HepG2 (cell line): ENCODE measurements around the gene C1QTNF6. TPM values are rescaled to one million over a fixed set of nuclear protein-coding genes. Genes with fewer than 3 reads are reported as not detected.

Experiments used
- ATAC-seq: fragments of 200-7000 bp; cut with Tn5 transposase; 3 replicates; pipeline ENCODE4 v1.9.1; 2020; ENCODE audit warnings: mild to moderate bottlenecking, moderate library complexity
- BruUV-seq: library from RNA; stranded (reverse); fragments of 400-500 nt; replicated peaks from 2 replicates; lab custom pipeline; 2021; lab: Mats Ljungman, UMichigan
- CTCF ChIA-PET: fragments of 300-600 bp; formaldehyde crosslinking; extraction: SDS; loops from one replicate; lab custom pipeline; 2021; ENCODE audit warnings: low total read pairs, inconsistent platforms, low intra/inter-chr PET ratio; lab: Yijun Ruan, JAX
- POLR2A ChIA-PET: fragments of 350-600 bp; sonication (Branson Sonifier 250); formaldehyde crosslinking; loops from one replicate; lab custom pipeline; 2020; ENCODE audit warnings: antibody characterized with exemption, inconsistent platforms; lab: Yijun Ruan, JAX
- DNase-seq: peaks from one replicate; pipeline ENCODE4 v3.0.0-alpha.2; 2015; ENCODE audit warnings: low spot score
- FAIRE-seq: peaks from 3 replicates; lab custom pipeline; 2011; peaks lifted over from hg19 to GRCh38; lab: Jason Lieb, UNC
- H2AFZ ChIP-seq: one replicate; pipeline ENCODE4 v1.6.1; 2011; ENCODE audit warnings: low read length, inconsistent platforms
- H3K27ac ChIP-seq: fragments of 300-600 bp; 3 replicates; pipeline ENCODE4 v1.8.0; 2011; ENCODE audit warnings: mixed run types, mild to moderate bottlenecking, mixed read lengths, low read length, inconsistent platforms; ENCODE audit not compliant: insufficient read depth; ENCODE audit errors: extremely low read length
- H3K27me3 ChIP-seq, 2 experiments: fragments of 200-600 bp in 1 of 2; 2 replicates in 1 of 2; 3 replicates in 1 of 2; pipeline versions ENCODE4 v1.6.0 to v1.8.0; 2011; ENCODE audit warnings: low read length in 2 of 2, mild to moderate bottlenecking in 2 of 2, moderate library complexity in 2 of 2, inconsistent platforms in 1 of 2; ENCODE audit not compliant: insufficient read depth in 2 of 2, control insufficient read depth in 1 of 2
- H3K36me3 ChIP-seq, 2 experiments: fragments of 200-600 bp in 1 of 2; replicated peaks in 1 of 2; 2 replicates in 1 of 2; 3 replicates in 1 of 2; pipeline versions ENCODE4 v1.5.1 to v1.8.0; 2011; ENCODE audit warnings: low read length in 2 of 2, inconsistent platforms in 1 of 2; ENCODE audit not compliant: insufficient read depth in 2 of 2, control insufficient read depth in 1 of 2
- H3K4me1 ChIP-seq: 2 replicates; pipeline ENCODE4 v1.5.1; 2012; ENCODE audit warnings: low read length, inconsistent platforms; ENCODE audit not compliant: insufficient read depth
- H3K4me2 ChIP-seq: 2 replicates; pipeline ENCODE4 v1.6.0; 2011; ENCODE audit warnings: low read depth, low read length, inconsistent platforms
- H3K4me3 ChIP-seq, 3 experiments: fragments of 200-600 bp in 1 of 3; sonication (generic), shearing (Covaris generic) in 1 of 3; replicated peaks in 1 of 3; 2 replicates each; pipeline ENCODE4 v1.5.1; 2011 to 2016; ENCODE audit warnings: low read length in 3 of 3, inconsistent platforms in 2 of 3, low read depth in 2 of 3, mild to moderate bottlenecking in 2 of 3, control low read depth in 1 of 3, mixed read lengths in 1 of 3; ENCODE audit not compliant: insufficient read depth in 1 of 3
- H3K79me2 ChIP-seq: one replicate; pipeline ENCODE4 v1.6.1; 2011; ENCODE audit warnings: low read length, inconsistent platforms; ENCODE audit not compliant: insufficient read depth
- H3K9ac ChIP-seq: 2 replicates; pipeline ENCODE4 v1.6.0; 2011; ENCODE audit warnings: mild to moderate bottlenecking, low read depth, low read length, inconsistent platforms; ENCODE audit not compliant: insufficient read depth
- H3K9me3 ChIP-seq: 2 replicates; pipeline ENCODE4 v1.5.1; 2012; ENCODE audit warnings: mild to moderate bottlenecking, low read length
- H4K20me1 ChIP-seq: 2 replicates; pipeline ENCODE4 v1.6.0; 2011; ENCODE audit warnings: inconsistent platforms, mild to moderate bottlenecking, low read length, moderate library complexity; ENCODE audit not compliant: insufficient read depth
- ARNTL ChIP-seq: sonication (generic); formaldehyde crosslinking; IDR thresholded peaks from 2 replicates; pipeline ENCODE4 v1.4.0; 2020; ENCODE audit warnings: mild to moderate bottlenecking, missing genetic modification reagents
- ATF7-NPFF ChIP-seq: sonication (generic); formaldehyde crosslinking; IDR thresholded peaks from 2 replicates; pipeline ENCODE4 v1.8.1; 2023; ENCODE audit warnings: mild to moderate bottlenecking, low read depth, missing genetic modification reagents, moderate library complexity
- FOXC1 ChIP-seq: sonication (generic); formaldehyde crosslinking; IDR thresholded peaks from 2 replicates; pipeline ENCODE4 v1.8.0; 2022; ENCODE audit warnings: mild to moderate bottlenecking, missing genetic modification reagents, borderline replicate concordance
- FOXK2 ChIP-seq: fragments of 450-650 bp; IDR thresholded peaks from 2 replicates; pipeline ENCODE4 v1.6.1; 2016
- IRX3 ChIP-seq: sonication (generic); formaldehyde crosslinking; IDR thresholded peaks from 2 replicates; pipeline ENCODE4 v1.8.1; 2023; ENCODE audit warnings: mild to moderate bottlenecking, low read depth, missing genetic modification reagents, borderline replicate concordance
- KLF16 ChIP-seq, 2 experiments: sonication (generic) in 1 of 2; formaldehyde crosslinking in 1 of 2; IDR thresholded peaks; 2 replicates each; pipeline versions ENCODE4 v1.6.1 to v1.8.0; 2016 to 2023; ENCODE audit warnings: missing genetic modification reagents in 2 of 2, missing compliant biosample characterization in 1 of 2
- NONO ChIP-seq, 2 experiments: fragments of 450-650 bp in 1 of 2; sonication (generic) in 1 of 2; formaldehyde crosslinking in 1 of 2; IDR thresholded peaks in 1 of 2; conservative IDR thresholded peaks in 1 of 2; 2 replicates each; pipeline versions ENCODE4 v1.6.1 to v1.8.0; 2017 to 2022; ENCODE audit warnings: mild to moderate bottlenecking in 1 of 2, missing genetic modification reagents in 1 of 2, moderate library complexity in 1 of 2
- PCBP1 ChIP-seq: fragments of 200-400 bp; formaldehyde crosslinking; IDR thresholded peaks from 2 replicates; pipeline ENCODE4 v1.6.1; 2017; ENCODE audit warnings: mild to moderate bottlenecking, low read depth, low read length, borderline replicate concordance
- SAP130 ChIP-seq: IDR thresholded peaks from 2 replicates; pipeline ENCODE4 v1.6.1; 2016; ENCODE audit warnings: low read depth
- SP5 ChIP-seq: IDR thresholded peaks from 2 replicates; pipeline ENCODE4 v1.6.1; 2016; ENCODE audit warnings: low read depth, borderline replicate concordance
- ZBTB37 ChIP-seq: sonication (generic); formaldehyde crosslinking; IDR thresholded peaks from 2 replicates; pipeline ENCODE4 v1.4.0; 2020; ENCODE audit warnings: mild to moderate bottlenecking, missing genetic modification reagents
- ZNF580 ChIP-seq: IDR thresholded peaks from 2 replicates; pipeline ENCODE4 v1.6.1; 2016; ENCODE audit warnings: low read depth, borderline replicate concordance
- ZNF747 ChIP-seq: sonication (generic); formaldehyde crosslinking; IDR thresholded peaks from 2 replicates; pipeline ENCODE4 v1.8.1; 2023; ENCODE audit warnings: missing genetic modification reagents, mild to moderate bottlenecking, borderline replicate concordance
- ZNF766 ChIP-seq: sonication (generic); formaldehyde crosslinking; IDR thresholded peaks from 2 replicates; pipeline ENCODE4 v1.5.0; 2020; ENCODE audit warnings: missing genetic modification reagents, borderline replicate concordance
- whole genome bisulfite sequencing: methylation state at CpG from one replicate; pipeline ENCODE4 v1.1.6; 2017; ENCODE audit warnings: low lambda C conversion rate; 5-methylcytosine and 5-hydroxymethylcytosine counted together
- in situ Hi-C: cut with HindIII; loops from 2 replicates; pipeline ENCODE4 v1.10.0; 2017; ENCODE audit warnings: low pct_unique_long_range_greater_than_20kb; ENCODE audit not compliant: extremely low pct_ligation_motif_present
- intact Hi-C: fragments of 100-400 bp; cut with micrococcal nuclease; formaldehyde crosslinking; loops from one replicate; pipeline ENCODE4 v1.10.0; 2022; ENCODE audit not compliant: unreplicated experiment
- polyA plus RNA-seq, 8 experiments: library from polyadenylated mRNA; depleted of rRNA in 3 of 8; stranded (reverse) in 7 of 8; unstranded in 1 of 8; fragments of >200 nt; fragmentation: Illumina TruSeq in 4 of 8; extraction: Trizol in 4 of 8; gene quantifications; 2 replicates each; pipeline versions ENCODE4 v1.2.1 to v1.2.3, GENCODE V29; 2011 to 2016; ENCODE audit warnings: low read depth in 4 of 8, missing spikeins in 1 of 8, mixed read lengths in 1 of 8; ENCODE audit not compliant: insufficient read depth in 1 of 8
- total RNA-seq, 5 experiments: library from RNA; depleted of rRNA; stranded (reverse); fragments of >200 nt; fragmentation: Illumina TruSeq; extraction: Trizol; gene quantifications; 2 replicates each; pipeline ENCODE4 v1.2.3, GENCODE V29; 2016; ENCODE audit warnings: low read depth in 1 of 5
- TF ChIP-seq, protein P1 (sequence below): IDR thresholded peaks from 2 replicates; pipeline ENCODE4 v1.6.1; 2016
- TF ChIP-seq, protein P2 (sequence below): sonication (generic); formaldehyde crosslinking; IDR thresholded peaks from 2 replicates; pipeline ENCODE4 v1.5.1; 2020; ENCODE audit warnings: missing genetic modification reagents, mild to moderate bottlenecking, borderline replicate concordance

C1QTNF6 gene
- total and polyA plus RNA-seq, 2 of the 13 experiments (the other 11 are each of a cell fraction or from before 2014, with no cell fraction given) = 2.7 to 6.9 TPM

DNA sequence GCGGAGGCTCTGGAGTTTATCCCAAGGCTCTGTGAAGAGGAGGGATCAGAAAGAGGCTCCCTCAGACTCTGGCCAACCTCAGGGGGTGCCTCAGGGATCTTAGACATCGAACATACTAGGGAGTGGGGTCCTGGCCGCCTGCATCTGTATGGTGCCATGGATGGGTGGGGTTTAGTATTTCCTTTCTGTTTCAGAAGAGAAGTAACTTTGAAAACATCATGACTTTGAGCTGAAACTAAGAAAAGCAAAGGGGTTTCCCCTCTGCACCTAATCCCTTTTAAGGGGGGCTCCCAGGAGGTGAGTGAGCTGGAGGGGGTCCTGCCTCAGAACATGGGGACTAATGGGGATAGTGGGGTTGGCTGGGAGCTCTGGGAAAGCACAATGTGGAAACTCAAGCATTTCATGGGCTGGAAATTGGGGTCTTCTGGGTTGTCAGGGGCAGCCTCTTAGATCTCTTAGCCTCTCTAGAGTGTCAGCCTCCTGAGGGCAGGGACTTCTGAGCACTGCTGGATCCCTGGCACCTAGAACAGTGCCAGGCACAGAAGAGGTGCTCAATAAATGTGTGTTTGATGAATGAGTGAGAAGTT lies 36.0 kb upstream of the C1QTNF6 start:
- Histone ChIP-seq H4K20me1 (no peaks in the 10 kb centered on the region), H2AFZ (no peak overlapping the region), H3K36me3 (no peaks in the 10 kb centered on the region), H3K4me1 (no peaks in the 10 kb centered on the region), H3K27ac (no peak overlapping the region), H3K9me3 (no peaks in the 10 kb centered on the region), H3K27me3 (peaks cover 2 to 12% of the 10 kb centered on the region in 2 experiments; a peak in 3 of 5 replicates), H3K79me2 (no peaks in the 10 kb centered on the region), H3K9ac (no peak overlapping the region), H3K4me3 (no peak overlapping the region), H3K4me2 (no peak overlapping the region)
- in situ Hi-C loops (no loop called here), intact Hi-C loops (no loop called here)
- 32% methylated on average over 3 of the region's 3 CpGs for WGBS
- ChIA-PET CTCF (no interaction called here), POLR2A (no interaction called here)
- no peak for DNase-seq
- TF ChIP-seq KLF16 (CRISPR knock-in tag; IDR thresholded peaks at IDR 0.05) = no peak
- no peak for TF ChIP-seq IRX3 (CRISPR knock-in tag)
- TF ChIP-seq ARNTL = no peak
- TF ChIP-seq, protein P1, sequence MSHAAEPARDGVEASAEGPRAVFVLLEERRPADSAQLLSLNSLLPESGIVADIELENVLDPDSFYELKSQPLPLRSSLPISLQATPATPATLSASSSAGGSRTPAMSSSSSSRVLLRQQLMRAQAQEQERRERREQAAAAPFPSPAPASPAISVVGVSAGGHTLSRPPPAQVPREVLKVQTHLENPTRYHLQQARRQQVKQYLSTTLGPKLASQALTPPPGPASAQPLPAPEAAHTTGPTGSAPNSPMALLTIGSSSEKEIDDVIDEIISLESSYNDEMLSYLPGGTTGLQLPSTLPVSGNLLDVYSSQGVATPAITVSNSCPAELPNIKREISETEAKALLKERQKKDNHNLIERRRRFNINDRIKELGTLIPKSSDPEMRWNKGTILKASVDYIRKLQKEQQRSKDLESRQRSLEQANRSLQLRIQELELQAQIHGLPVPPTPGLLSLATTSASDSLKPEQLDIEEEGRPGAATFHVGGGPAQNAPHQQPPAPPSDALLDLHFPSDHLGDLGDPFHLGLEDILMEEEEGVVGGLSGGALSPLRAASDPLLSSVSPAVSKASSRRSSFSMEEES = no peak
- no peak for TF ChIP-seq ZNF766
- TF ChIP-seq ZNF580 = no peak
- TF ChIP-seq FOXC1 (CRISPR knock-in tag) = no peak
- no peak for TF ChIP-seq SAP130 (CRISPR knock-in tag)
- TF ChIP-seq ZNF747 = no peak
- TF ChIP-seq, protein P2, sequence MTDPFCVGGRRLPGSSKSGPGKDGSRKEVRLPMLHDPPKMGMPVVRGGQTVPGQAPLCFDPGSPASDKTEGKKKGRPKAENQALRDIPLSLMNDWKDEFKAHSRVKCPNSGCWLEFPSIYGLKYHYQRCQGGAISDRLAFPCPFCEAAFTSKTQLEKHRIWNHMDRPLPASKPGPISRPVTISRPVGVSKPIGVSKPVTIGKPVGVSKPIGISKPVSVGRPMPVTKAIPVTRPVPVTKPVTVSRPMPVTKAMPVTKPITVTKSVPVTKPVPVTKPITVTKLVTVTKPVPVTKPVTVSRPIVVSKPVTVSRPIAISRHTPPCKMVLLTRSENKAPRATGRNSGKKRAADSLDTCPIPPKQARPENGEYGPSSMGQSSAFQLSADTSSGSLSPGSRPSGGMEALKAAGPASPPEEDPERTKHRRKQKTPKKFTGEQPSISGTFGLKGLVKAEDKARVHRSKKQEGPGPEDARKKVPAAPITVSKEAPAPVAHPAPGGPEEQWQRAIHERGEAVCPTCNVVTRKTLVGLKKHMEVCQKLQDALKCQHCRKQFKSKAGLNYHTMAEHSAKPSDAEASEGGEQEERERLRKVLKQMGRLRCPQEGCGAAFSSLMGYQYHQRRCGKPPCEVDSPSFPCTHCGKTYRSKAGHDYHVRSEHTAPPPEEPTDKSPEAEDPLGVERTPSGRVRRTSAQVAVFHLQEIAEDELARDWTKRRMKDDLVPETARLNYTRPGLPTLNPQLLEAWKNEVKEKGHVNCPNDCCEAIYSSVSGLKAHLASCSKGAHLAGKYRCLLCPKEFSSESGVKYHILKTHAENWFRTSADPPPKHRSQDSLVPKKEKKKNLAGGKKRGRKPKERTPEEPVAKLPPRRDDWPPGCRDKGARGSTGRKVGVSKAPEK (CRISPR knock-in tag) = no peak
- TF ChIP-seq NONO (IDR thresholded peaks at IDR 0.05) = no peak
- TF ChIP-seq NONO (CRISPR knock-in tag; conservative IDR thresholded peaks at IDR 0.05) = no peak
- TF ChIP-seq PCBP1 = no peak
- no peak for TF ChIP-seq ATF7-NPFF (CRISPR knock-in tag)
- no peak for TF ChIP-seq FOXK2
- TF ChIP-seq SP5 = no peak
- TF ChIP-seq ZBTB37 (CRISPR knock-in tag) = no peak
- ATAC-seq = no peak
- no peak for FAIRE-seq
- BruUV-seq = no TSS peak
